ENCODE results near the gene SPHK1.

Gene SPHK1

GRCh38 chr17:76407509-76407908 lies 23.1 kb downstream of the SPHK1 start:
- TF ChIP-seq CTCF (IDR thresholded peaks at IDR 0.05; ENCODE audit: low read depth, low read length, missing control alignments), result no peak
- no peak for DNase-seq (ENCODE audit: low read depth)
- no peak overlapping the region for H3K4me3 ChIP-seq (ENCODE audit: low read depth, low read length)

GRCh38 chr17:76408037-76408849 lies 23.8 kb downstream of the SPHK1 start:
- DNase-seq (ENCODE audit: low read depth), result no peak
- H3K4me3 ChIP-seq (ENCODE audit: low read depth, low read length), result no peak overlapping the region
- TF ChIP-seq CTCF (IDR thresholded peaks at IDR 0.05; ENCODE audit: low read depth, low read length, missing control alignments), result peak; percentile 93

- no peak for DNase-seq (ENCODE audit: low read depth)
- TF ChIP-seq CTCF (IDR thresholded peaks at IDR 0.05; ENCODE audit: low read depth, low read length, missing control alignments), result no peak
- no peak overlapping the region for H3K4me3 ChIP-seq (ENCODE audit: low read depth, low read length)
These were observed 26.0 kb downstream of the SPHK1 start for GRCh38 chr17:76410328-76410965.

GRCh38 chr17:76411247-76411646 lies 26.8 kb downstream of the SPHK1 start:
- no peak for DNase-seq (ENCODE audit: low read depth)
- no peak for TF ChIP-seq CTCF (IDR thresholded peaks at IDR 0.05; ENCODE audit: low read depth, low read length, missing control alignments)

GRCh38 chr17:76414334-76415295 lies 30.2 kb downstream of the SPHK1 start:
- H3K4me3 ChIP-seq (ENCODE audit: low read depth, low read length), result no peak overlapping the region
- TF ChIP-seq CTCF (IDR thresholded peaks at IDR 0.05; ENCODE audit: low read depth, low read length, missing control alignments), result no peak
- DNase-seq (ENCODE audit: low read depth), result no peak

More at GRCh38 chr17:76411247-76411646, 26.8 kb downstream of the SPHK1 start:
- H3K4me3 ChIP-seq (ENCODE audit: low read depth, low read length), result no peak overlapping the region

GRCh38 chr17:76415786-76416185 lies 31.4 kb downstream of the SPHK1 start:
- H3K4me3 ChIP-seq (ENCODE audit: low read depth, low read length), result no peak overlapping the region
- TF ChIP-seq CTCF (IDR thresholded peaks at IDR 0.05; ENCODE audit: low read depth, low read length, missing control alignments), result no peak
- DNase-seq (ENCODE audit: low read depth), result no peak
